Measurements from ENCODE around the gene RAB3IP.
"Not testable (repeated sequence)": the region's sequence is repeated elsewhere in the genome, so short reads cannot be mapped to it uniquely, and the experiment has no call there.

The RAB3IP gene

DNA sequence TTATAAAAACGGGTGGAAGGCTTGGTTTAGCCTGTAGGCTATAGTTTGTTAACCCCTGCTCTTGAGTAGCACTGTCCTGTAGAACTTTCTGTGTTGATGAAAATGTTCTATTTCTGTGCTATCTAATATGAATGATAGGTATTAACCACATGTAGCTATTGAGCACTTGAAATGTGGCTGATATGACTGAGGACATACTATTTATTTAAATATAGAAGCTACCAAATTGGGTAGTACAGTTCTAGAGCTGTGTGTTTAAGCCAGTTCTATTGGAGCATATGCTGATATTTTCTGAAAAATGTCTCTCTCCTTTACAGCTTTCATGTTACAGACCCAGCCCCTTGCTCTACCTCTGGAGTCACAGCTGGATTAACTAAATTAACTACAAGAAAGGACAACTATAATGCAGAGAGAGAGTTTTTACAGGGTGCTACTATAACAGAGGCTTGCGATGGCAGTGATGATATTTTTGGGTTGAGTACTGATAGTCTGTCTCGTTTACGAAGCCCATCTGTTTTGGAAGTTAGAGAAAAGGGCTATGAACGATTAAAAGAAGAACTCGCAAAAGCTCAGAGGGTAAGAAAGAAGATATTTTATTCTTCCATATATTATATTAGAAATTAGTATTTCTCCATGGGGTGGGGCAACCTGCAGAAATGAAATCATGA lies 17.6 kb downstream of the RAB3IP start:
- Histone ChIP-seq H3K9me3 (replicated peaks; ENCODE audit: insufficient read depth, low read length) (no peaks in the 10 kb centered on the region), H3K79me2 (ENCODE audit: low read length) (peaks cover 36% of the 10 kb centered on the region), H3K36me3 (replicated peaks; ENCODE audit: insufficient read depth, low read length) (peaks cover 15% of the 10 kb centered on the region; the same call in 1 of the 2 replicates), H3F3A (ENCODE audit: insufficient read depth, low read length) (no peaks in the 10 kb centered on the region), H3K4me3 (ENCODE audit: low read length) (no peak overlapping the region), H3K9ac (ENCODE audit: low read length) (no peak overlapping the region), H4K20me1 (ENCODE audit: insufficient read depth, low read length) (no peaks in the 10 kb centered on the region), H3K4me1 (ENCODE audit: low read length) (no peaks in the 10 kb centered on the region), H3K9me2 (replicated peaks; ENCODE audit: insufficient read depth, low read length) (no peaks in the 10 kb centered on the region), H3K27me3 (replicated peaks; ENCODE audit: insufficient read depth, low read length) (no peaks in the 10 kb centered on the region), H3K27ac (ENCODE audit: low read length) (no peak overlapping the region), H3K4me2 (ENCODE audit: low read depth, low read length) (no peak overlapping the region), H2AFZ (ENCODE audit: low read length) (no peak overlapping the region)
- no peak for TF ChIP-seq EZH2 (optimal IDR thresholded peaks at IDR 0.05; ENCODE audit: low read depth, low read length)
- DNase-seq, result no peak

DNA sequence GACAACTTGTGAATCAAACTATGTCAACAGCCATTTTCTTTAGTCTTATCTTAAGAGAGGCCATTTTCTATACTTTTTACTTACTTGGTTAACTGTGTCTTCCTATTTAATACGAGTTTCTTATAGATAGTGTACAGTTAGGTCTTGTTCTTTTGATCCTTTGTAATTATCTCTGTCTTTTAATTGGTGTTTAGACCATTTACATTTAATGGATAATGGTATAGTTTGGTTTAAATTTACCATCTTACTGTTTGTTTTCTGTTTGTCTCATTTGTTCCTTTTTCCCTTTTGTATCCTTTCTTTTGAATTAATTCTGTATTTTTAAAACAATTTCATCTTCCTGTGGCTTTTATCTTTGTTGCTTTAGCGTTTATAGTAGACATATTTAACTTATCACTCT lies 19.4 kb downstream of the RAB3IP start:
- Histone ChIP-seq H3K27ac (ENCODE audit: low read length) (no peak overlapping the region), H2AFZ (ENCODE audit: low read length) (no peak overlapping the region), H3K4me2 (ENCODE audit: low read depth, low read length) (no peak overlapping the region), H3K36me3 (replicated peaks; ENCODE audit: insufficient read depth, low read length) (peaks cover 15% of the 10 kb centered on the region), H3K9me3 (replicated peaks; ENCODE audit: insufficient read depth, low read length) (no peaks in the 10 kb centered on the region), H3K4me1 (ENCODE audit: low read length) (no peaks in the 10 kb centered on the region), H3K4me3 (ENCODE audit: low read length) (no peak overlapping the region), H3K9me2 (replicated peaks; ENCODE audit: insufficient read depth, low read length) (no peaks in the 10 kb centered on the region), H3K79me2 (ENCODE audit: low read length) (peaks cover 27% of the 10 kb centered on the region), H3F3A (ENCODE audit: insufficient read depth, low read length) (no peaks in the 10 kb centered on the region), H4K20me1 (ENCODE audit: insufficient read depth, low read length) (no peaks in the 10 kb centered on the region), H3K9ac (ENCODE audit: low read length) (no peak overlapping the region), H3K27me3 (replicated peaks; ENCODE audit: insufficient read depth, low read length) (no peaks in the 10 kb centered on the region)
- TF ChIP-seq, protein P1, sequence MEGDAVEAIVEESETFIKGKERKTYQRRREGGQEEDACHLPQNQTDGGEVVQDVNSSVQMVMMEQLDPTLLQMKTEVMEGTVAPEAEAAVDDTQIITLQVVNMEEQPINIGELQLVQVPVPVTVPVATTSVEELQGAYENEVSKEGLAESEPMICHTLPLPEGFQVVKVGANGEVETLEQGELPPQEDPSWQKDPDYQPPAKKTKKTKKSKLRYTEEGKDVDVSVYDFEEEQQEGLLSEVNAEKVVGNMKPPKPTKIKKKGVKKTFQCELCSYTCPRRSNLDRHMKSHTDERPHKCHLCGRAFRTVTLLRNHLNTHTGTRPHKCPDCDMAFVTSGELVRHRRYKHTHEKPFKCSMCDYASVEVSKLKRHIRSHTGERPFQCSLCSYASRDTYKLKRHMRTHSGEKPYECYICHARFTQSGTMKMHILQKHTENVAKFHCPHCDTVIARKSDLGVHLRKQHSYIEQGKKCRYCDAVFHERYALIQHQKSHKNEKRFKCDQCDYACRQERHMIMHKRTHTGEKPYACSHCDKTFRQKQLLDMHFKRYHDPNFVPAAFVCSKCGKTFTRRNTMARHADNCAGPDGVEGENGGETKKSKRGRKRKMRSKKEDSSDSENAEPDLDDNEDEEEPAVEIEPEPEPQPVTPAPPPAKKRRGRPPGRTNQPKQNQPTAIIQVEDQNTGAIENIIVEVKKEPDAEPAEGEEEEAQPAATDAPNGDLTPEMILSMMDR (IDR thresholded peaks at IDR 0.05; ENCODE audit: low read length), result no peak
- TF ChIP-seq EZH2phosphoT487 (IDR thresholded peaks at IDR 0.05; ENCODE audit: low read length), result no peak
- TF ChIP-seq EZH2 (optimal IDR thresholded peaks at IDR 0.05; ENCODE audit: low read depth, low read length), result no peak
- no peak for DNase-seq

DNA sequence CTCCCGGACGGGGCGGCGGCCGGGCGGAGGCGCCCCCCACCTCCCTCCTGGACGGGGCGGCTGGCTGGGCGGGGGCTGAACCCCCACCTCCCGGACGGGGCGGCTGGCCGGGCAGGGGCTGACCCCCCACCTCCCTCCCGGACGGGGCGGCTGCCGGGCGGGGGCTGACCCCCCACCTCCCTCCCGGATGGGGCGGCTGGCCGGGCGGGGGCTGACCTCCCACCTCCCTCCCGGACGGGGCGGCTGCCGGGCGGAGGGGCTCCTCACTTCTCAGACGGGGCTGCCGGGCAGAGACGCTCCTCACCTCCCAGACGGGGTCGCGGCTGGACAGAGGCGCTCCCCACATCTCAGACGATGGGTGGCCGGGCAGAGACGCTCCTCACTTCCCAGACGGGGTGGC lies 20.9 kb downstream of the RAB3IP start:
- H2AFZ ChIP-seq (ENCODE audit: low read length); H3F3A ChIP-seq (ENCODE audit: insufficient read depth, low read length); H3K4me2 ChIP-seq (ENCODE audit: low read depth, low read length); H3K9ac ChIP-seq (ENCODE audit: low read length); H3K4me3 ChIP-seq (ENCODE audit: low read length); H3K27ac ChIP-seq (ENCODE audit: low read length); H3K9me3 ChIP-seq (replicated peaks; ENCODE audit: insufficient read depth, low read length); H4K20me1 ChIP-seq (ENCODE audit: insufficient read depth, low read length); DNase-seq; H3K4me1 ChIP-seq (ENCODE audit: low read length); H3K9me2 ChIP-seq (replicated peaks; ENCODE audit: insufficient read depth, low read length); H3K27me3 ChIP-seq (replicated peaks; ENCODE audit: insufficient read depth, low read length): not testable (repeated sequence)
- Histone ChIP-seq H3K36me3 (replicated peaks; ENCODE audit: insufficient read depth, low read length) (peaks cover 19% of the 10 kb centered on the region), H3K79me2 (ENCODE audit: low read length) (peaks cover 26% of the 10 kb centered on the region)

DNA sequence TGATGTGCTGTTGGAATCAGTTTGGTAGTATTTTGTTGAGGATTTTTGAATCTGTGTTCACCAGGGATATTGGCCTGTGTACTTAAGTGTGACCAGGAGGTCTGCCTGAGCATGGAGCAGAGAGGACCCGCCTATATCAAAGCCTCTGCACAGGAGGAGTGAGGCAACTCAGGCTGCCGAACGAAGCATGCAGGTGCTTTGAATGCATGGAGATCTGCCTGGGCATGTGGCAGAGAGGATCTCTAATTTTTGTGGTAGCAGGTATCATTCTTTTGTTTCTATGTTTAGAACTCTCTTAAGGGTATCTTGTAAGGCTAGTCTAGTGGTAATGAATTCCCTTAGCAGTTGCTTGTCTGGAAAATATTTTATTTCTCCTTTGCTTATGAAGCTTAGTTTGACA lies 26.9 kb downstream of the RAB3IP start:
- Histone ChIP-seq H3K9me3 (replicated peaks; ENCODE audit: insufficient read depth, low read length) (no peaks in the 10 kb centered on the region), H3K4me3 (ENCODE audit: low read length) (no peak overlapping the region), H2AFZ (ENCODE audit: low read length) (no peak overlapping the region), H3F3A (ENCODE audit: insufficient read depth, low read length) (no peaks in the 10 kb centered on the region), H3K9ac (ENCODE audit: low read length) (no peak overlapping the region), H3K36me3 (replicated peaks; ENCODE audit: insufficient read depth, low read length) (peaks cover 22% of the 10 kb centered on the region), H3K27me3 (replicated peaks; ENCODE audit: insufficient read depth, low read length) (no peaks in the 10 kb centered on the region), H3K4me1 (ENCODE audit: low read length) (no peaks in the 10 kb centered on the region; the same call in 1 of the 2 replicates), H3K79me2 (ENCODE audit: low read length) (peaks cover 48% of the 10 kb centered on the region), H3K27ac (ENCODE audit: low read length) (no peak overlapping the region), H3K4me2 (ENCODE audit: low read depth, low read length) (no peak overlapping the region), H4K20me1 (ENCODE audit: insufficient read depth, low read length) (0 out of 2 replicates have a peak, but pooled peaks cover 3% of the 10 kb centered on the region), H3K9me2 (replicated peaks; ENCODE audit: insufficient read depth, low read length) (no peaks in the 10 kb centered on the region)
- TF ChIP-seq, protein P1 (IDR thresholded peaks at IDR 0.05; ENCODE audit: low read length), result no peak
- TF ChIP-seq EZH2 (optimal IDR thresholded peaks at IDR 0.05; ENCODE audit: low read depth, low read length) (no peak), EZH2phosphoT487 (IDR thresholded peaks at IDR 0.05; ENCODE audit: low read length) (no peak)
- no peak for DNase-seq

All from MM.1S (cell line).